ENCODE data around the gene CEP43. TPM values are rescaled to one million over a fixed set of nuclear protein-coding genes. Genes with fewer than 3 reads are reported as not detected.

Gene CEP43
- total RNA-seq, 2 experiments from 2014 or later = 34.3 to 41.2 TPM

DNA sequence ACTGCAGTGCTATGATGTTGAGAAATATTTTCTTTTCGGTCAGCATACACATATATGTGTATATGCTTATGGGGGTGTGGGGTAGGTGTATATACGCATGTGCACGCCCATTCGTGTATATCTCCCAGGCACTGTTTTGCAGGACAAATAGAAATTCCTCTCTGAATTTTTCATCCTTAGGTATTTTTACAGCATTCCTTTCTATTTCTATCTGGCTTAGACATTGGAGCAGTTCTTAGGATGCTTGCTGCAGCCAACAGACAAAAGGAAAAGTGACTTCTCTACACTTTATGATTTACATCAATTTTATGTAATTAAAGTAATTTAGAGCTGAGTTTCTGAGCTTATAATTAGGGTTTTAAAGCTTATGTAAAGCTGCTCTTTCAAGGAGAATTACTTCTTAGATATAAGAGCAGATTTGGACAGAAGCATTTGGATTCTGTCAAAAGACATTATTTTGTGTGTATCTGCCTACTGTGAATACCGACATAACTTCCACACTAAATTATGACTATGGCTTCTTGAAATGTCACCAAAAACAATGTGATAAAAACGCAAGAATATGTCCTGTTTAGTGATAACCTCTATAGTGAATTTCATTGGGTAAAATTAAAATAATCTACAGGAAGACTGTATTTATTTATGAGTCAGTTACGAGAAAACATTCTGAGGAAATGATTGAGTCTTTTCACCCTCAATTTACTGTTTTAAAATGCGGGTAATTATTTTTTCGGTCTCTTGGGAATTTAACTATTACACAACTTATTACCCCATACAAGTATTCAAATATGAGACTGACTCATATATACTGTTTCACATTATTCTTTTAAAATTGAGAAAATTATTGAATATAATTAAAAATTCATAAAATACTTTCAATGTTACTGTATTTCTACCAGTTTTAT, 21.3 kb upstream of the CEP43 start:
- Histone ChIP-seq H3K9me3 (ENCODE audit: low read length) (no peaks in the 10 kb centered on the region), H3K36me3 (ENCODE audit: insufficient read depth, low read length) (peaks cover 46% of the 10 kb centered on the region), H4K20me1 (ENCODE audit: insufficient read depth, low read length) (no peaks in the 10 kb centered on the region), H3K27ac (ENCODE audit: low read depth, low read length, poor library complexity, severe bottlenecking) (no peak overlapping the region), H3K4me3 (ENCODE audit: low read depth, low read length, poor library complexity, severe bottlenecking) (no peak overlapping the region), H3K4me1 (ENCODE audit: insufficient read depth, low read length, poor library complexity, severe bottlenecking) (no peaks in the 10 kb centered on the region), H3K79me2 (ENCODE audit: insufficient read depth, low read depth, low read length) (no peaks in the 10 kb centered on the region), H2AFZ (ENCODE audit: low read length) (no peak overlapping the region), H3K9me2 (ENCODE audit: insufficient read depth, low read length) (no peaks in the 10 kb centered on the region), H3K4me2 (ENCODE audit: low read length) (no peak overlapping the region)
- no peak for DNase-seq (ENCODE audit: low spot score)
- no peak for TF ChIP-seq EZH2phosphoT487 (IDR thresholded peaks at IDR 0.05; ENCODE audit: borderline replicate concordance, low read depth, low read length)
- TF ChIP-seq, protein P1, sequence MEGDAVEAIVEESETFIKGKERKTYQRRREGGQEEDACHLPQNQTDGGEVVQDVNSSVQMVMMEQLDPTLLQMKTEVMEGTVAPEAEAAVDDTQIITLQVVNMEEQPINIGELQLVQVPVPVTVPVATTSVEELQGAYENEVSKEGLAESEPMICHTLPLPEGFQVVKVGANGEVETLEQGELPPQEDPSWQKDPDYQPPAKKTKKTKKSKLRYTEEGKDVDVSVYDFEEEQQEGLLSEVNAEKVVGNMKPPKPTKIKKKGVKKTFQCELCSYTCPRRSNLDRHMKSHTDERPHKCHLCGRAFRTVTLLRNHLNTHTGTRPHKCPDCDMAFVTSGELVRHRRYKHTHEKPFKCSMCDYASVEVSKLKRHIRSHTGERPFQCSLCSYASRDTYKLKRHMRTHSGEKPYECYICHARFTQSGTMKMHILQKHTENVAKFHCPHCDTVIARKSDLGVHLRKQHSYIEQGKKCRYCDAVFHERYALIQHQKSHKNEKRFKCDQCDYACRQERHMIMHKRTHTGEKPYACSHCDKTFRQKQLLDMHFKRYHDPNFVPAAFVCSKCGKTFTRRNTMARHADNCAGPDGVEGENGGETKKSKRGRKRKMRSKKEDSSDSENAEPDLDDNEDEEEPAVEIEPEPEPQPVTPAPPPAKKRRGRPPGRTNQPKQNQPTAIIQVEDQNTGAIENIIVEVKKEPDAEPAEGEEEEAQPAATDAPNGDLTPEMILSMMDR (conservative IDR thresholded peaks at IDR 0.05; ENCODE audit: low read length) = no peak
- intact Hi-C loops (cut with micrococcal nuclease; ENCODE audit: unreplicated experiment) = no loop called here
- TSS peak; percentile 2 for BruUV-seq (replicated peaks)
- ChIA-PET POLR2A (interaction anchor here (0.8 kb wide), 1 partner anchor 162 kb away, joined by 3 read pairs; no protein-coding TSS in a partner anchor), CTCF (ENCODE audit: unreplicated experiment) (no interaction called here)

DNA sequence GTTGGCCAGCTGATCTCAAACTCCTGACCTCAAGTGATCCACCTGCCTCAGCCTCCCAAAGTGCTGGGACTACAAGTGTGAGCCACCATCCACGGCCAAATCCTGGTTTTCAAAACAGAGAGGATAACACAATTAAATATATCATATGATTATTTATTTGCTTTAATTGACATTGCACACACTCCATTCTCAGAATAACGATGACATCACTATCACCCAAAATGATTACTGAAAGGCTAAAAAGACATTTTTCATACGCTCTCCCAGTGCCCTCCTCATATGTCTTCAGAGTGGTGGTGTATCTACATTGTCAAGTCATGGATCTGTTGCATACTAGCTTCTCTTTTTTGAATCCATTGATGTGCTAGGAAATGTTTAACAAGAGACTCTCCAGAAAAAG, 18.5 kb upstream of the CEP43 start:
- Histone ChIP-seq H3K4me2 (ENCODE audit: low read length) (no peak overlapping the region), H3K4me1 (ENCODE audit: insufficient read depth, low read length, poor library complexity, severe bottlenecking) (no peaks in the 10 kb centered on the region), H3K4me3 (ENCODE audit: low read depth, low read length, poor library complexity, severe bottlenecking) (no peak overlapping the region), H3K9me2 (ENCODE audit: insufficient read depth, low read length) (no peaks in the 10 kb centered on the region), H2AFZ (ENCODE audit: low read length) (no peak overlapping the region), H3K36me3 (ENCODE audit: insufficient read depth, low read length) (peaks cover 70% of the 10 kb centered on the region), H3K79me2 (ENCODE audit: insufficient read depth, low read depth, low read length) (peaks cover 8% of the 10 kb centered on the region; the same call in 1 of the 2 replicates), H3K9me3 (ENCODE audit: low read length) (no peaks in the 10 kb centered on the region), H4K20me1 (ENCODE audit: insufficient read depth, low read length) (no peaks in the 10 kb centered on the region), H3K27ac (ENCODE audit: low read depth, low read length, poor library complexity, severe bottlenecking) (no peak overlapping the region)
- no peak for DNase-seq (ENCODE audit: low spot score)
- intact Hi-C loops (cut with micrococcal nuclease; ENCODE audit: unreplicated experiment) = no loop called here
- POLR2A ChIA-PET = interaction anchor here (1.3 to 1.9 kb wide), 2 partner anchors 14 to 27 kb away, joined by 7 to 10 read pairs; no protein-coding TSS in a partner anchor
- BruUV-seq (replicated peaks) = no TSS peak
- no peak for TF ChIP-seq EZH2phosphoT487 (IDR thresholded peaks at IDR 0.05; ENCODE audit: borderline replicate concordance, low read depth, low read length)
- TF ChIP-seq, protein P1 (conservative IDR thresholded peaks at IDR 0.05; ENCODE audit: low read length) = no peak
- CTCF ChIA-PET (ENCODE audit: unreplicated experiment) = no interaction called here

DNA sequence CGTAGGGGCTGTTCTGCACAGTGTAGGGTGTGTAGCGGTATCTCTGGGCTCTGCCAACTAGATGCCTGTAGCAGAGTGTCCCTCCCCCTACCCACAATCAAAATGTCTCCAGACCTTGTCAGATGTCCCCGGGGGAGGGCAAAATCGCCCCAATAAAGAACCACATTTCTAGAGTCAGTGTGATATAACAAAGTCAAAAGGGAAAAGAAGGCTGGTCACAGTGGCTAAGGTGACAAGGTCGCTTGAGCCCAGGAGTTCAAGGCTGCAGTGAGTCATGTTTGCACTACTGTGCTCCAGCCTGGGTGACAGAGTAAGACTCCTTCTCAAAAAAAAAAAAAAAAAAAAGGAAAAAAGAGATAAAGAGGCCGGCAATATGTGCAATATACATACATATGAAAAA, 11.7 kb upstream of the CEP43 start:
- ChIA-PET POLR2A (interaction anchor here (0.7 to 0.9 kb wide), 2 partner anchors 41 to 1170 kb away, joined by 3 read pairs; no protein-coding TSS in a partner anchor), CTCF (ENCODE audit: unreplicated experiment) (interaction anchor here (1.5 to 2.1 kb wide), 2 partner anchors 34 to 213 kb away, joined by 6 read pairs; no protein-coding TSS in a partner anchor)
- Histone ChIP-seq H2AFZ (ENCODE audit: low read length) (no peak overlapping the region), H3K4me1 (ENCODE audit: insufficient read depth, low read length, poor library complexity, severe bottlenecking) (no peaks in the 10 kb centered on the region), H4K20me1 (ENCODE audit: insufficient read depth, low read length) (peaks cover 5% of the 10 kb centered on the region; the same call in 1 of the 2 replicates), H3K27ac (ENCODE audit: low read depth, low read length, poor library complexity, severe bottlenecking) (no peak overlapping the region), H3K9me2 (ENCODE audit: insufficient read depth, low read length) (no peaks in the 10 kb centered on the region), H3K9me3 (ENCODE audit: low read length) (no peaks in the 10 kb centered on the region), H3K79me2 (ENCODE audit: insufficient read depth, low read depth, low read length) (peaks cover 27% of the 10 kb centered on the region; the same call in 1 of the 2 replicates), H3K4me2 (ENCODE audit: low read length) (no peak overlapping the region), H3K36me3 (ENCODE audit: insufficient read depth, low read length) (peaks cover 54% of the 10 kb centered on the region), H3K4me3 (ENCODE audit: low read depth, low read length, poor library complexity, severe bottlenecking) (no peak overlapping the region)
- TF ChIP-seq, protein P1 (conservative IDR thresholded peaks at IDR 0.05; ENCODE audit: low read length) = no peak
- TF ChIP-seq EZH2phosphoT487 (IDR thresholded peaks at IDR 0.05; ENCODE audit: borderline replicate concordance, low read depth, low read length) = no peak
- intact Hi-C loops (cut with micrococcal nuclease; ENCODE audit: unreplicated experiment) = no loop called here
- DNase-seq (ENCODE audit: low spot score) = no peak
- TSS peak; percentile 1 for BruUV-seq (replicated peaks)

Measured in OCI-LY7 (cell line).